GM19455 (cell line): Measurements from ENCODE around the gene GSTK1.
"Not testable (repeated sequence)": the region's sequence is repeated elsewhere in the genome, so short reads cannot be mapped to it uniquely, and the experiment has no call there.

Experiments
- ATAC-seq: cut with Tn5 transposase; IDR thresholded peaks from one replicate; pipeline ENCODE4 v1.9.1; 2021; ENCODE audit not compliant: unreplicated experiment

GSTK1 gene

GRCh38 chr7:143238289-143238980 lies 24.8 kb upstream of the GSTK1 start:
- ATAC-seq = no peak

GRCh38 chr7:143239813-143240212 lies 23.4 kb upstream of the GSTK1 start:
- ATAC-seq = no peak

- peak; percentile 95 for ATAC-seq
Measured at GRCh38 chr7:143240291-143241168, 22.7 kb upstream of the GSTK1 start.

- no peak for ATAC-seq
Measured at GRCh38 chr7:143242306-143242705, 20.9 kb upstream of the GSTK1 start.

- no peak for ATAC-seq
Measured at GRCh38 chr7:143243111-143243510, 20.1 kb upstream of the GSTK1 start.

- no peak for ATAC-seq
Measured at GRCh38 chr7:143243614-143244013, 19.6 kb upstream of the GSTK1 start.

- ATAC-seq = no peak
Measured at GRCh38 chr7:143244321-143244720, 18.9 kb upstream of the GSTK1 start.

- no peak for ATAC-seq
Measured at GRCh38 chr7:143245123-143245522, 18.1 kb upstream of the GSTK1 start.

GRCh38 chr7:143247372-143247771 lies 15.9 kb upstream of the GSTK1 start:
- ATAC-seq = no peak

- ATAC-seq = no peak
Measured at GRCh38 chr7:143248761-143249354, 14.4 kb upstream of the GSTK1 start.

GRCh38 chr7:143250199-143250598 lies 13.0 kb upstream of the GSTK1 start:
- ATAC-seq = no peak

- ATAC-seq = no peak
Measured at GRCh38 chr7:143250822-143251221, 12.4 kb upstream of the GSTK1 start.

GRCh38 chr7:143252006-143252405 lies 11.2 kb upstream of the GSTK1 start:
- ATAC-seq = no peak

GRCh38 chr7:143255564-143255963 lies 7.7 kb upstream of the GSTK1 start:
- ATAC-seq = no peak

GRCh38 chr7:143256325-143256724 lies 6.9 kb upstream of the GSTK1 start:
- ATAC-seq = no peak

- ATAC-seq = peak; percentile 65
Measured at GRCh38 chr7:143256932-143257331, 6.3 kb upstream of the GSTK1 start.

- no peak for ATAC-seq
Measured at GRCh38 chr7:143257501-143257900, 5.7 kb upstream of the GSTK1 start.

GRCh38 chr7:143258831-143259230 lies 4.4 kb upstream of the GSTK1 start:
- peak; percentile 38 for ATAC-seq

- no peak for ATAC-seq
Measured at GRCh38 chr7:143259765-143260164, 3.5 kb upstream of the GSTK1 start.

- ATAC-seq = no peak
Measured at GRCh38 chr7:143261901-143262300, 1.3 kb upstream of the GSTK1 start.

- ATAC-seq = not testable (repeated sequence)
Measured at GRCh38 chr7:143264196-143264568, 941 bp downstream of the GSTK1 start.
